ENCODE measurements around the gene FAAP100. TPM values are rescaled to one million over a fixed set of nuclear protein-coding genes. Genes with fewer than 3 reads are reported as not detected.

FAAP100 gene
- total RNA-seq, 6 donors from 2014 or later: 22.0 to 70.2 (median 32.5) TPM

GRCh38 chr17:81514739-81515529, 37.2 kb downstream of the FAAP100 start:
- H3K36me3 ChIP-seq: peaks cover 8 to 23% (median 18%) of the 10 kb centered on the region in 4 donors
- ATAC-seq (ENCODE audit: low FRiP score in 2 of 2) (peak; percentile 5 to 67), DNase-seq (peak; percentile 90 to 97)
- WGBS, 2 donors: 1% methylated on average over 29 to 44 of the region's 82 CpGs
- peaks cover 44 to 79% (median 63%) of the 10 kb centered on the region in 4 donors for H3K4me1 ChIP-seq
- peak overlapping the region; percentile 98 to 100 (median 99) for H3K27ac ChIP-seq
- peak overlapping the region; percentile 69 to 92 (median 86) for H3K4me3 ChIP-seq
- H3K9me3 ChIP-seq: no peaks in the 10 kb centered on the region
- H3K27me3 ChIP-seq: no peaks in the 10 kb centered on the region
- TF ChIP-seq POLR2A (IDR thresholded peaks at IDR 0.05) (peak in 3 of 4 donors; percentile 18 to 83 (median 52)), POLR2AphosphoS5 (IDR thresholded peaks at IDR 0.05) (peak in 1 of 2 donors; percentile 6), EP300 (IDR thresholded peaks at IDR 0.05) (no peak)
- TF ChIP-seq, protein P1, sequence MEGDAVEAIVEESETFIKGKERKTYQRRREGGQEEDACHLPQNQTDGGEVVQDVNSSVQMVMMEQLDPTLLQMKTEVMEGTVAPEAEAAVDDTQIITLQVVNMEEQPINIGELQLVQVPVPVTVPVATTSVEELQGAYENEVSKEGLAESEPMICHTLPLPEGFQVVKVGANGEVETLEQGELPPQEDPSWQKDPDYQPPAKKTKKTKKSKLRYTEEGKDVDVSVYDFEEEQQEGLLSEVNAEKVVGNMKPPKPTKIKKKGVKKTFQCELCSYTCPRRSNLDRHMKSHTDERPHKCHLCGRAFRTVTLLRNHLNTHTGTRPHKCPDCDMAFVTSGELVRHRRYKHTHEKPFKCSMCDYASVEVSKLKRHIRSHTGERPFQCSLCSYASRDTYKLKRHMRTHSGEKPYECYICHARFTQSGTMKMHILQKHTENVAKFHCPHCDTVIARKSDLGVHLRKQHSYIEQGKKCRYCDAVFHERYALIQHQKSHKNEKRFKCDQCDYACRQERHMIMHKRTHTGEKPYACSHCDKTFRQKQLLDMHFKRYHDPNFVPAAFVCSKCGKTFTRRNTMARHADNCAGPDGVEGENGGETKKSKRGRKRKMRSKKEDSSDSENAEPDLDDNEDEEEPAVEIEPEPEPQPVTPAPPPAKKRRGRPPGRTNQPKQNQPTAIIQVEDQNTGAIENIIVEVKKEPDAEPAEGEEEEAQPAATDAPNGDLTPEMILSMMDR (IDR thresholded peaks at IDR 0.05): no peak

DNA sequence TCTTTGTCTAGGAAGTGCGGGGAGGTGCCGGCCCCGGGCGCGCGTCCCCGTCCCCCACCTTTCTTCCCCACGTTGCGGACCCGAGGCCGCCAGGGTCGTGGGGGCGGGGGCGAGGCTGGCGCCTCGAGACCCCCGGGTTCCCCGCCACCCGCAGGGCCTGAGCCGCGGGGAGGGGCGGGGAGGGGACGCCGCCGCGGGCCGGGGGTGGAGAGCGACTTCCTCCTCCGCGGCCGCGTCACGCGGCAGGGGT, 37.7 kb downstream of the FAAP100 start:
- Histone ChIP-seq H3K9me3 (no peaks in the 10 kb centered on the region), H3K27ac (peak overlapping the region; percentile 98 to 100 (median 99)), H3K4me3 (peak overlapping the region; percentile 69 to 92 (median 83)), H3K4me1 (peaks cover 42 to 79% (median 61%) of the 10 kb centered on the region in 4 donors), H3K36me3 (peaks cover 8 to 28% (median 19%) of the 10 kb centered on the region in 4 donors), H3K27me3 (no peaks in the 10 kb centered on the region)
- no peak for ATAC-seq (ENCODE audit: low FRiP score in 2 of 2)
- 0% methylated on average over 24 of the region's 34 CpGs; no CpG with 5 or more reads in 1 of the 2 donors for WGBS, 2 donors
- TF ChIP-seq, protein P1 (IDR thresholded peaks at IDR 0.05): no peak
- no peak for TF ChIP-seq POLR2A (IDR thresholded peaks at IDR 0.05)
- TF ChIP-seq EP300 (IDR thresholded peaks at IDR 0.05): no peak
- no peak for TF ChIP-seq POLR2AphosphoS5 (IDR thresholded peaks at IDR 0.05)
- no peak for DNase-seq

GRCh38 chr17:81513753-81514488, 38.2 kb downstream of the FAAP100 start:
- H3K36me3 ChIP-seq: peaks cover 8 to 33% (median 22%) of the 10 kb centered on the region in 4 donors
- DNase-seq (peak; percentile 62 to 92), ATAC-seq (ENCODE audit: low FRiP score in 2 of 2) (peak; percentile 31 to 56)
- H3K4me1 ChIP-seq: peaks cover 42 to 79% (median 61%) of the 10 kb centered on the region in 4 donors
- peak overlapping the region; percentile 69 to 92 (median 83) for H3K4me3 ChIP-seq
- TF ChIP-seq, protein P1 (IDR thresholded peaks at IDR 0.05): peak in 1 of 6 experiments; percentile 8
- TF ChIP-seq EP300 (IDR thresholded peaks at IDR 0.05) (no peak), POLR2AphosphoS5 (IDR thresholded peaks at IDR 0.05) (peak in 1 of 2 donors; percentile 4), POLR2A (IDR thresholded peaks at IDR 0.05) (peak in 1 of 4 donors; percentile 50)
- 0% methylated on average over 11 to 31 of the region's 64 CpGs for WGBS, 2 donors
- H3K27ac ChIP-seq: peak overlapping the region; percentile 98 to 100 (median 99)
- no peaks in the 10 kb centered on the region for H3K9me3 ChIP-seq
- no peaks in the 10 kb centered on the region for H3K27me3 ChIP-seq

GRCh38 chr17:81513372-81513752, 38.8 kb downstream of the FAAP100 start:
- ATAC-seq (ENCODE audit: low FRiP score in 2 of 2): peak; percentile 22 to 24
- no peaks in the 10 kb centered on the region for H3K27me3 ChIP-seq
- WGBS, 2 donors: 0% methylated on average over 1 to 20 of the region's 23 CpGs
- peaks cover 41 to 79% (median 61%) of the 10 kb centered on the region in 4 donors for H3K4me1 ChIP-seq
- H3K4me3 ChIP-seq: peak overlapping the region; percentile 69 to 92 (median 83)
- H3K9me3 ChIP-seq: no peaks in the 10 kb centered on the region
- TF ChIP-seq EP300 (IDR thresholded peaks at IDR 0.05) (no peak), POLR2A (IDR thresholded peaks at IDR 0.05) (no peak), POLR2AphosphoS5 (IDR thresholded peaks at IDR 0.05) (no peak)
- TF ChIP-seq, protein P1 (IDR thresholded peaks at IDR 0.05): no peak
- peaks cover 8 to 38% (median 24%) of the 10 kb centered on the region in 4 donors for H3K36me3 ChIP-seq
- peak overlapping the region; percentile 98 to 100 (median 99) for H3K27ac ChIP-seq
- DNase-seq: peak; percentile 64 to 90

Measured in upper lobe of left lung (tissue), 6 donors.